Heart left ventricle (tissue), 16 donors: ENCODE results near the gene REV3L. TPM values are rescaled to one million over a fixed set of nuclear protein-coding genes. Genes with fewer than 3 reads are reported as not detected.

Source experiments
- ATAC-seq, 4 donors: fragments of 200-7000 bp; cut with Tn5 transposase; one replicate each; pipeline ENCODE4 v1.9.1; 2020 to 2022; ENCODE audit warnings: moderate library complexity in 4 of 4, mild to moderate bottlenecking in 3 of 4, moderate number of reproducible peaks in 1 of 4
- DNase-seq, 5 donors: peaks; one replicate each; pipeline ENCODE4 v3.0.0-alpha.2; 2020
- H3K27ac ChIP-seq, 12 donors: fragments of 200-600 bp; sonication (generic) in 4 of 12; one replicate each; pipeline versions ENCODE4 v1.5.0 to v1.8.0; 2016 to 2022; ENCODE audit warnings: mild to moderate bottlenecking in 2 of 12
- H3K27me3 ChIP-seq, 9 donors: fragments of 200-600 bp; sonication (generic) in 2 of 9; one replicate each; pipeline versions ENCODE4 v1.5.1 to v1.8.0; 2016 to 2022; ENCODE audit warnings: mild to moderate bottlenecking in 3 of 9
- H3K36me3 ChIP-seq, 9 donors: fragments of 200-600 bp; sonication (generic) in 2 of 9; one replicate each; pipeline versions ENCODE4 v1.5.0 to v1.8.0; 2018 to 2022; ENCODE audit warnings: mild to moderate bottlenecking in 2 of 9
- H3K4me1 ChIP-seq, 12 donors: fragments of 200-600 bp; sonication (generic) in 4 of 12; one replicate each; pipeline versions ENCODE4 v1.5.0 to v1.8.0; 2016 to 2022; ENCODE audit warnings: mild to moderate bottlenecking in 3 of 12
- H3K4me3 ChIP-seq, 12 donors: fragments of 200-600 bp; sonication (generic) in 4 of 12; one replicate each; pipeline versions ENCODE4 v1.5.0 to v1.8.0; 2017 to 2022; ENCODE audit warnings: mild to moderate bottlenecking in 9 of 12, moderate library complexity in 4 of 12
- H3K9me3 ChIP-seq, 12 donors: fragments of 200-600 bp; sonication (generic) in 4 of 12; one replicate each; pipeline versions ENCODE4 v1.5.0 to v1.8.0; 2016 to 2022; ENCODE audit warnings: mild to moderate bottlenecking in 1 of 12
- CTCF ChIP-seq, 12 donors: fragments of 200-600 bp; sonication (generic) in 4 of 12; IDR thresholded peaks; one replicate each; pipeline versions ENCODE4 v1.5.0 to v1.8.0; 2018 to 2022; ENCODE audit warnings: antibody characterized with exemption in 12 of 12, mild to moderate bottlenecking in 5 of 12
- POLR2A ChIP-seq, 2 donors: fragments of 450-650 bp; IDR thresholded peaks; one replicate each; pipeline ENCODE4 v1.6.1; 2017; ENCODE audit warnings: antibody characterized with exemption in 2 of 2, mild to moderate bottlenecking in 2 of 2, moderate library complexity in 2 of 2
- WGBS, 4 donors: extraction: QIAGEN DNeasy Blood & Tissue Kit in 2 of 4; methylation state at CpG; one replicate each; pipeline versions ENCODE4 v1.1.5 to v1.1.7; 2013 to 2018; 5-methylcytosine and 5-hydroxymethylcytosine counted together
- intact Hi-C, 10 donors: fragments of 100-400 bp; cut with DNase I; formaldehyde crosslinking; loops; one replicate each; pipeline versions ENCODE4 v1.11.1 to v1.14.2; 2022
- polyA plus RNA-seq, 2 donors: library from polyadenylated mRNA; stranded (reverse); fragments of 200-250 nt; gene quantifications; one replicate each; pipeline ENCODE4 v1.2.3, GENCODE V29; 2013
- total RNA-seq, 9 donors: library from RNA; depleted of rRNA in 2 of 9; stranded (reverse); fragments of >200 nt in 2 of 9; fragmentation: NEBNext Ultra II Directional in 3 of 9; extraction: Animal tissue kit (Norgen Biotek cat#: 25700) in 3 of 9; gene quantifications; one replicate each; pipeline versions ENCODE4 v1.1.0 to v1.2.4, GENCODE V29; 2016 to 2023
- donor health status: ischemic (EF 13 %, LVEDD 7.1; RV severe dilation, severe dysfunction).
- donor health status: healthy with polysubstance abuse.
- donor health status: DM: no; HTN: yes; CAD: no.
- donor health status: DM: no; HTN: no; CAD: no.
- donor health status: ischemic (EF 25% LVEDD 6.9; RV normal size, moderate dysfunction).
- donor health status: ischemic (EF 25% LVEDD 5.7; RV mildly dilated, moderate dysfunction).
- donor health status: healthy.
- donor health status: DM: yes; HTN: yes; CAD: no.
- donor health status: ischemic (EF 35%, LVEDD 5.7; RV mildly dilated, moderate dysfunction).
- donor health status: nonischemic (EF 11% LVEDD 7.7; RV severe dilation, severe dysfunction).
- donor health status: DM: yes; HTN: yes; CAD: no.
- donor health status: PGD.
- donor health status: ischemic (EF 29% LVEDD 5.4; RV normal size, mild dysfunction).
- donor health status: nonischemic (EF 23%, LVEDD 6.1; RV moderate dilation, normal function).

Gene REV3L
- total and polyA plus RNA-seq, 11 donors, result 6.1 to 20.0 (median 13.0) TPM

DNA sequence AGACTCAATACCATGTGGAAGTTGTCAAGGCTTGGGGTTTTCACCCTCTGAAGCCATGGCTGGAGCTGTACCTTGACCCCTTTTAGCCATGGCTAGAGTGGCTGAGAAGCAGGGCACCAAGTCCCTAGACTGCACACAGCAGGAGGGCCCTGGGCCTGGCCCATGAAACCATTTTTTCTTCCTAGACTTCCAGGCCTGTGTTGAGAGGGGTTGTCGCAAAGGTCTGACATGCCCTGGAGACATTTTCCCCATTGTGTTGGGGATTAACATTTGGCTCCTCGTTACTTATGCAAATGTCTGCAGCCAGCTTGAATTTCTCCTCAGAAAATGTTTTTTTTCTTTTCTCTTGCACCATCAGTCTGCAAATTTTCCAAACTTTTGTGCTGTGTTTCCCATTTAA, 199.3 kb downstream of the REV3L start:
- TF ChIP-seq POLR2A (IDR thresholded peaks at IDR 0.05), result no peak
- TF ChIP-seq CTCF (IDR thresholded peaks at IDR 0.05), result no peak
- peaks cover 0 to 22% (median 11%) of the 10 kb centered on the region in 9 donors for H3K36me3 ChIP-seq
- no peak overlapping the region for H3K27ac ChIP-seq
- H3K9me3 ChIP-seq, result no peaks in the 10 kb centered on the region
- H3K4me3 ChIP-seq, result no peak overlapping the region
- DNase-seq, result no peak
- intact Hi-C loops, result no loop called here
- WGBS, 4 donors, result 95 to 98% (median 96%) methylated on average over 2 of the region's 2 CpGs
- peaks cover 0 to 7% (median 0%) of the 10 kb centered on the region in 12 donors for H3K4me1 ChIP-seq
- no peaks in the 10 kb centered on the region for H3K27me3 ChIP-seq
- no peak for ATAC-seq

DNA sequence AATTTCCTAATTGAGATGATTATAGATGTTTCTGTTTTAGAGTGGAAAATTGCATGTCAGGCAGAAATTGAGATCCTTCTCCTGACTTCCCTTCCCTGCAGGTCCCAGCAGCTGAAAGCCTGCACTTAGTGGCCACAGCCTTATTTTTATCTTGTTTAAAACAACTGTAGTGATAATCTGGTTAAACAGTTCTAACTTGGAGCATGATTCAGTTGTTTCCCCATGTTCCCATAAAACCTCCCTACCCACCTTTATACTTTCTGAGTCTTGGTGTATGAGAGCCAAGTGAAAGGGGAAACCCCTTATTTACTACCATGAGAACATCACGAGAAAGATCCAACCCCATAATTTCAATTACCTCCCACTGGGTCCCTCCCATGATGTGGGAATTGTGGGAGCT, 200.5 kb downstream of the REV3L start:
- DNase-seq (no peak), ATAC-seq (no peak)
- intact Hi-C loops, result no loop called here
- 82 to 100% (median 97%) methylated on average over 1 of the region's 1 CpG for WGBS, 4 donors
- no peak overlapping the region for H3K27ac ChIP-seq
- peaks cover 0 to 7% (median 0%) of the 10 kb centered on the region in 12 donors for H3K4me1 ChIP-seq
- H3K27me3 ChIP-seq, result no peaks in the 10 kb centered on the region
- no peak overlapping the region for H3K4me3 ChIP-seq
- peaks cover 0 to 34% (median 20%) of the 10 kb centered on the region in 9 donors for H3K36me3 ChIP-seq
- no peaks in the 10 kb centered on the region for H3K9me3 ChIP-seq
- no peak for TF ChIP-seq CTCF (IDR thresholded peaks at IDR 0.05)
- no peak for TF ChIP-seq POLR2A (IDR thresholded peaks at IDR 0.05)

GRCh38 chr6:111280445-111280955, 202.5 kb downstream of the REV3L start:
- TF ChIP-seq CTCF (IDR thresholded peaks at IDR 0.05) (no peak), POLR2A (IDR thresholded peaks at IDR 0.05) (no peak)
- DNase-seq, result no peak
- 95 to 98% (median 97%) methylated on average over 4 of the region's 4 CpGs for WGBS, 4 donors
- peaks cover 0 to 9% (median 1%) of the 10 kb centered on the region in 12 donors for H3K9me3 ChIP-seq
- no peak overlapping the region for H3K4me3 ChIP-seq
- peaks cover 0 to 7% (median 0%) of the 10 kb centered on the region in 12 donors for H3K4me1 ChIP-seq
- H3K27ac ChIP-seq, result no peak overlapping the region
- no peak for ATAC-seq
- H3K27me3 ChIP-seq, result no peaks in the 10 kb centered on the region
- H3K36me3 ChIP-seq, result peaks cover 0 to 54% (median 40%) of the 10 kb centered on the region in 9 donors
- intact Hi-C loops, result no loop called here

GRCh38 chr6:111278731-111279130, 204.3 kb downstream of the REV3L start:
- Histone ChIP-seq H3K27ac (no peak overlapping the region), H3K9me3 (peaks cover 0 to 27% (median 16%) of the 10 kb centered on the region in 12 donors), H3K4me1 (peaks cover 0 to 2% (median 0%) of the 10 kb centered on the region in 12 donors), H3K36me3 (peaks cover 0 to 66% (median 50%) of the 10 kb centered on the region in 9 donors), H3K4me3 (no peak overlapping the region), H3K27me3 (no peaks in the 10 kb centered on the region)
- DNase-seq, result no peak
- WGBS, 4 donors, result 84 to 95% (median 91%) methylated on average over 2 of the region's 2 CpGs
- no peak for ATAC-seq
- TF ChIP-seq POLR2A (IDR thresholded peaks at IDR 0.05) (no peak), CTCF (IDR thresholded peaks at IDR 0.05) (no peak)
- intact Hi-C loops, result no loop called here
